ENCODE data around the gene CHD6.

CHD6 gene

DNA sequence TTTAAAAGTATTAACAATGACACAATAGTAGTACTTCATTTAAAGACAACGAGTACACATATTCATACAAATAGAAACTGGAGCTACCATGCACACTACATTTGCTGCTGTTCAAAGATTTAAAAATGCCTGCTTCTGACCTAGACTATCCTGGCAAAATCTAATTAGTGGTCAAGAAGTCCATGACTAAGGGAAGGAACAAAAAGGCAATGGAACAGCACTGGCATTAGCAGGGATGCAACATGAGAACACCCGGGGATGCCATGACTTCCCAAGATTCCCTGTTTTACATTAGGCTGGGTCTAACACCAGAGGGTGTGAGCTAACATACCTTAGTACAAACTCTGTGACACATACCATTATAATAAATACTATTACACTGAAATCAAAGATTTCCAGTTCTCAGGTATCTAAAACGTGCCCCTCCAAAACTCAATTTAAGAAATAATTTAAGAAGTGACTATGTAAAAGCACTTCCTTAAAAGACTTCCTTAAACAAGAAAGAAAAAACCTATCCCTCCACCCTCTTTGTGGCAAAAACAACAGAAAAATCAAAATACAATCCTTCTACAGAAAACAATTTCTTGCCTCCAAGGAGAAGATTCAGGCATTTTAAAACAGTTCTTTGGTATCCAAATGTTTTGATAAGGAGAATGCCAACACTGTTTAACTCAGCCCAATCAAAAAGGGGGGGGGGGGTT is 25.5 kb downstream of the CHD6 start:
- no peak overlapping the region for H3K4me3 ChIP-seq
- H3K27ac ChIP-seq, result no peak overlapping the region
- no peak for TF ChIP-seq EZH2 (IDR thresholded peaks at IDR 0.05)
- no peak for TF ChIP-seq FOXP2 (optimal IDR thresholded peaks at IDR 0.05; ENCODE audit: control extremely low read depth, extremely low read length, insufficient read depth)
- no peak for TF ChIP-seq POLR2AphosphoS5 (IDR thresholded peaks at IDR 0.05; ENCODE audit: borderline replicate concordance, low read depth, low read length)
- H3K9ac ChIP-seq (ENCODE audit: insufficient read length), result no peak overlapping the region
- 0 out of 2 replicates have a peak, but pooled peaks cover 13% of the 10 kb centered on the region for H3K9me3 ChIP-seq (ENCODE audit: low read depth, low read length)
- H3K36me3 ChIP-seq (ENCODE audit: insufficient read depth, low read length), result peaks cover 4% of the 10 kb centered on the region; the same call in 1 of the 2 replicates
- DNase-seq (ENCODE audit: low read depth, low spot score), result no peak

DNA sequence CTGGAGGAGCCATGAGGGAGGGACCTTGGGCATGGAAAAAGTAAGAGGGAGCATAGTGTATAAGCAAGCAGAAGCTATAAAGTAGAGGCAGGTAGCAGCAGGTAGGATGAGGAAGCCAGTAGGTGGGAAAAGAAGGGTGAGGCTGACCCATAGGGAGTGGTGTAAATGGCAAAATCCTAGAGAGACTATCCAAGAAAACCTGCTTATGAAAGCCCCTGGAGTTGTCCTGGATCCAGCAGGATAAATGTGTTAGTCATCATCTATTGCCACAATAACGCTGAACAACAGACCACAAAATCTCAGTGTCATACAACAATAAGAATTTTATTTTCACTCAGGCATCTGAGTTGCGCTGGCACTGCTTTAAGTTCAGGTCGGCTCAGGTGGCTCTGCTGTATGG is 30.2 kb downstream of the CHD6 start:
- Histone ChIP-seq H3K9ac (ENCODE audit: insufficient read length) (no peak overlapping the region), H3K4me3 (no peak overlapping the region), H3K36me3 (ENCODE audit: insufficient read depth, low read length) (peaks cover 9% of the 10 kb centered on the region; the same call in 1 of the 2 replicates), H3K27ac (no peak overlapping the region), H3K9me3 (ENCODE audit: low read depth, low read length) (peaks cover 5% of the 10 kb centered on the region; the same call in 1 of the 2 replicates)
- no peak for DNase-seq (ENCODE audit: low read depth, low spot score)
- TF ChIP-seq FOXP2 (optimal IDR thresholded peaks at IDR 0.05; ENCODE audit: control extremely low read depth, extremely low read length, insufficient read depth) (no peak), POLR2AphosphoS5 (IDR thresholded peaks at IDR 0.05; ENCODE audit: borderline replicate concordance, low read depth, low read length) (no peak), EZH2 (IDR thresholded peaks at IDR 0.05) (no peak)

DNA sequence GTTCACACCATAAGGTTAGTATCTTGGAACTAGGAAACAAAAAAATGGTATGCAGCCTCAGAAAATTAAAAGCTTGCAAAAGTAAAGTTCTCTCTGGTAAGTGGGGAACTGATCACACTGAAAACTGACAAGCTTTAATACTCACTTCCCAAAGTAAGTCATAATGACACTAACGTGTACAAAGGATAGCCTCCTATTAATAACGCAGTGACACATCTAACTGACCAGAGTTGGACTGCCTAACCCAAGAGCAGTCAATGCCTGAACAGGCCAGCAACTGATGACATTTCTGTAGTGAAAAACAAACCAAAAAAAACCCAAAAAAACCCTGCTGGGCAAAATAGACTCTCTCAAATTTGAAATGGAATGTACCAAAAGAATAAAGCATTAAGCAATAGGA is 30.7 kb downstream of the CHD6 start:
- Histone ChIP-seq H3K36me3 (ENCODE audit: insufficient read depth, low read length) (peaks cover 9% of the 10 kb centered on the region; the same call in 1 of the 2 replicates), H3K9me3 (ENCODE audit: low read depth, low read length) (peaks cover 2% of the 10 kb centered on the region; the same call in 1 of the 2 replicates), H3K27ac (no peak overlapping the region), H3K4me3 (no peak overlapping the region), H3K9ac (ENCODE audit: insufficient read length) (no peak overlapping the region)
- no peak for TF ChIP-seq EZH2 (IDR thresholded peaks at IDR 0.05)
- TF ChIP-seq FOXP2 (optimal IDR thresholded peaks at IDR 0.05; ENCODE audit: control extremely low read depth, extremely low read length, insufficient read depth), result no peak
- no peak for TF ChIP-seq POLR2AphosphoS5 (IDR thresholded peaks at IDR 0.05; ENCODE audit: borderline replicate concordance, low read depth, low read length)
- DNase-seq (ENCODE audit: low read depth, low spot score), result no peak

DNA sequence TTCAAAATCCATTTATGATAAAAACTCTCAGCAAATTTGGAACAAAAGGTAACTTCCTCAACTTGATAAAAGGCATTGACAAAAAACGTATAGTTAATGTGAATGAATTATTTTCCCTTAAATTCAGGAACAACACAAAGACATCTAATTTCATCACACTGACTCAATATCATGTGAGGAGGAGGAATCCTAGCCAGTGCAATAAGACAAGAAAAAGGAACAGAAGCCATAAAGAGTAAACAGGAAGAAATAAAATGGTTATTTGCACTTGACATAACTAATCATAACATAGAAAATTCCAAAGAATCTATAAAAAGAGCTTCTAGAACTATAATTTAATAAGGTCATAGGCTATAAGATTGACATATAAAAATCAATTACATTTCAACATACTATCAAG is 31.4 kb downstream of the CHD6 start:
- no peak overlapping the region for H3K27ac ChIP-seq
- H3K9ac ChIP-seq (ENCODE audit: insufficient read length), result no peak overlapping the region
- no peak for DNase-seq (ENCODE audit: low read depth, low spot score)
- TF ChIP-seq EZH2 (IDR thresholded peaks at IDR 0.05) (no peak), POLR2AphosphoS5 (IDR thresholded peaks at IDR 0.05; ENCODE audit: borderline replicate concordance, low read depth, low read length) (no peak), FOXP2 (optimal IDR thresholded peaks at IDR 0.05; ENCODE audit: control extremely low read depth, extremely low read length, insufficient read depth) (no peak)
- H3K36me3 ChIP-seq (ENCODE audit: insufficient read depth, low read length), result peaks cover 9% of the 10 kb centered on the region; the same call in 1 of the 2 replicates
- peaks cover 2% of the 10 kb centered on the region; the same call in 1 of the 2 replicates for H3K9me3 ChIP-seq (ENCODE audit: low read depth, low read length)
- H3K4me3 ChIP-seq, result no peak overlapping the region

DNA sequence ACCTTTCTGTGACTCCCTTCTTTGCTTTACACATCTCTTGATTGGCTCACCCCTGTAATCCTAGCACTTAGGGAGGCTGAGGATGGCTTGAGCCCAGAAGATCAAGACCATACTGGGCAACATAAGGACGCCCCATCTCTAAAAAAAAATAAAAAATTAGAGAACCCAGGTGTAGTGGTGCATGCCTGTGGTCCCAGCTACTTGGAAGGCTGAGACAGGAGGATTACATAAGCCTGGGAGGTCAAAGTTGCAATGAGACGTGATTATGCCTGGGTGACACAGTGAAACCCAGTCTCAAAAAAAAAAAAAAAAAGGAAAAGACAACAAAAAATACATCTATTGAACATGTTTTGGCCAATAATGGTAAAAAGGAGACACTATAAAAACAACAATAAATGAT is 37.8 kb downstream of the CHD6 start:
- Histone ChIP-seq H3K4me3 (no peak overlapping the region), H3K36me3 (ENCODE audit: insufficient read depth, low read length) (no peaks in the 10 kb centered on the region), H3K27ac (no peak overlapping the region), H3K9ac (ENCODE audit: insufficient read length) (no peak overlapping the region), H3K9me3 (ENCODE audit: low read depth, low read length) (peaks cover 5% of the 10 kb centered on the region; the same call in 1 of the 2 replicates)
- no peak for DNase-seq (ENCODE audit: low read depth, low spot score)
- TF ChIP-seq FOXP2 (optimal IDR thresholded peaks at IDR 0.05; ENCODE audit: control extremely low read depth, extremely low read length, insufficient read depth) (no peak), EZH2 (IDR thresholded peaks at IDR 0.05) (no peak), POLR2AphosphoS5 (IDR thresholded peaks at IDR 0.05; ENCODE audit: borderline replicate concordance, low read depth, low read length) (no peak)

DNA sequence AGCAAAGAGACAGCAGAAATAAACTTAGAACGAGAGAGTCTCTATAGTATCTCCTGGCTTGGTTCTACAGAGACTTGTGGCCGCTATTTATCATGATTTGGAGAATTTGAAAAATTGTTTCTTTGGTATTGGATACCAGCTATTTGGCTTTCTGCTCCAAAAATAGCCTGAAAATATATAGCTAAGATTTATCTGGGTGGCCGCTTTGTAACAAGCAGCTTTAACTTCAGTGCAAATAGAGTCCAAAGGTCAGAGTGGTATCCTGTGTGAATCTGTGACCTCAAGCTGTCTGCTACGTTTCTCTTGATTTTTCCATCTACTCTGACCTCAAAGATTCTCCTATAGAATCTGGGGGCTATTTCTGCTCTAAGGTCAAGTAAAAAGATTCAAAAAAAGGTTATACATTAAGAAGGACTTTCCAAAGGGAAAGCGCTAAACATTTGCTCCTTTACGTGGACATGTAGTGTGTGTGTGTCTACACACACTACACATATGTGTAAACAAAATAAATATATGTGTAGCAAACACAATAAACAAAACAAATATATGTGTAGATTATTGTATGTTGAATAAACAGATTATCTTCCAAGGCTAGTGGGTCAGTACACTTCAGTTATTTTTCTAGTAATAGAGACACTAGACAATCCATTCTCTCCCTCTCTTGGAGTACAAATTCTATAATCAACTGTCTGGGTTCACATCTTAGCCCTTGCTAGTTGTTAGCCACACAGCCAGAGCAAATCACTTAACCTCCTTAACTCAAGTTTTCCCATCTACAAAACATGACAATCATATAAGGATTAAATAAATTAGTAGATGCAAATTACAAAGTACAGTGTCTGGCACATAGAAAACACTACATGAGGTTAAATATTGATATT is 40.8 kb downstream of the CHD6 start:
- H3K36me3 ChIP-seq (ENCODE audit: insufficient read depth, low read length), result no peaks in the 10 kb centered on the region
- TF ChIP-seq FOXP2 (optimal IDR thresholded peaks at IDR 0.05; ENCODE audit: control extremely low read depth, extremely low read length, insufficient read depth) (no peak), POLR2AphosphoS5 (IDR thresholded peaks at IDR 0.05; ENCODE audit: borderline replicate concordance, low read depth, low read length) (no peak), EZH2 (IDR thresholded peaks at IDR 0.05) (no peak)
- no peak overlapping the region for H3K9ac ChIP-seq (ENCODE audit: insufficient read length)
- no peak overlapping the region for H3K27ac ChIP-seq
- DNase-seq (ENCODE audit: low read depth, low spot score), result no peak
- H3K9me3 ChIP-seq (ENCODE audit: low read depth, low read length), result 0 out of 2 replicates have a peak, but pooled peaks cover 3% of the 10 kb centered on the region
- no peak overlapping the region for H3K4me3 ChIP-seq

DNA sequence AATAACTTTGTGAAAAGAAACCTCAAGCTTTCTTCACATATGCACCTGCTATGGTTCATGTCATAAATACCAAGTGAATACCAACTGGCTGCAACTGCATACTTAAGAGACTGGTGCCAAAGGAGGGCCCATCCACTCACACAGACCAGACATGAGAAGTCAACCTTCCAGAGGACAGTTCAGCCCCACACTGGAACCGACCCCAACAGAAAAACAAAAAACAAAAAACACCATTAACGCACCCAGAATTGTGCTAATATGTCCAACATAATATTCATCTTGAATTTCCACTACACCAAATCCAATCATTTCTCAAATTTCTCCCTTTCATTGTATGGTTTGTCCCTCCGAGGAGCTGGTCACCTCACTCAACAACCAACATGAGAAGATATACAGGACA is 42.8 kb downstream of the CHD6 start:
- H3K9me3 ChIP-seq (ENCODE audit: low read depth, low read length), result 0 out of 2 replicates have a peak, but pooled peaks cover 3% of the 10 kb centered on the region
- TF ChIP-seq POLR2AphosphoS5 (IDR thresholded peaks at IDR 0.05; ENCODE audit: borderline replicate concordance, low read depth, low read length) (no peak), FOXP2 (optimal IDR thresholded peaks at IDR 0.05; ENCODE audit: control extremely low read depth, extremely low read length, insufficient read depth) (no peak), EZH2 (IDR thresholded peaks at IDR 0.05) (no peak)
- H3K36me3 ChIP-seq (ENCODE audit: insufficient read depth, low read length), result no peaks in the 10 kb centered on the region
- no peak overlapping the region for H3K4me3 ChIP-seq
- H3K9ac ChIP-seq (ENCODE audit: insufficient read length), result no peak overlapping the region
- no peak overlapping the region for H3K27ac ChIP-seq
- no peak for DNase-seq (ENCODE audit: low read depth, low spot score)

DNA sequence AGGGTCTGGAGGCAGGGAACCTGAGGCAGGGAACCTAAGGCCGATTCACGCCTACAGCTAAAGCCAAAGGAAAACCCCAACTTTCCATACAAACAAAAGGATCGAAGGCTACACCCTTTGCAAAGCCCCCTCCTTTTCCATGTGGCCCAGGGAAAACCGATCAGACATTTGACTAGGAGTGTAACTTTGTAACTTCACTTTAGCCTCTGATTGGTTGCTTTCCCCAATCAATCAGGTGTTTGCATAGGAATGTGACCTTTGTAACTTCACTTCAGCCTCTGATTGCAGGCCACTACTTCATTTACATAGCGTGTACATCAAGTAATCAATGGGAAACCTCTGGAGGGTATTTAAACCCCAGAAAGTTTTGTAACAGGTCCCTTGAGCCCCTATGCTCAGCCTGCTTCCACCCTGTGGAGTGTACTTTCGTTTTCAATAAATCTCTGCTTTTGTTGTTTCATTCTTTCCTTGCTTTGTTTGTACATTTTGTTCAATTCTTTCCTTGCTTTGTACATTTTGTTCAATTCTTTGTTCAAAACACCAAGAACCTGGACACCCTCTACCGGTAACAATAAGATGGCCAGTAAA is 43.3 kb downstream of the CHD6 start:
- Histone ChIP-seq H3K4me3 (no peak overlapping the region), H3K36me3 (ENCODE audit: insufficient read depth, low read length) (no peaks in the 10 kb centered on the region), H3K9me3 (ENCODE audit: low read depth, low read length) (0 out of 2 replicates have a peak, but pooled peaks cover 3% of the 10 kb centered on the region), H3K27ac (no peak overlapping the region), H3K9ac (ENCODE audit: insufficient read length) (no peak overlapping the region)
- TF ChIP-seq POLR2AphosphoS5 (IDR thresholded peaks at IDR 0.05; ENCODE audit: borderline replicate concordance, low read depth, low read length) (no peak), FOXP2 (optimal IDR thresholded peaks at IDR 0.05; ENCODE audit: control extremely low read depth, extremely low read length, insufficient read depth) (no peak), EZH2 (IDR thresholded peaks at IDR 0.05) (no peak)
- DNase-seq (ENCODE audit: low read depth, low spot score), result no peak

All from SK-N-MC (cell line).